Inferior parietal cortex (tissue), 1 donor: ENCODE data around the gene DPH5.
"Not testable (repeated sequence)": the region's sequence is repeated elsewhere in the genome, so short reads cannot be mapped to it uniquely, and the experiment has no call there.

Experiments
- DNase-seq: peaks from one replicate; pipeline ENCODE4 v3.0.0-alpha.2; 2016; ENCODE audit errors: extremely low spot score

The DPH5 gene

DNA sequence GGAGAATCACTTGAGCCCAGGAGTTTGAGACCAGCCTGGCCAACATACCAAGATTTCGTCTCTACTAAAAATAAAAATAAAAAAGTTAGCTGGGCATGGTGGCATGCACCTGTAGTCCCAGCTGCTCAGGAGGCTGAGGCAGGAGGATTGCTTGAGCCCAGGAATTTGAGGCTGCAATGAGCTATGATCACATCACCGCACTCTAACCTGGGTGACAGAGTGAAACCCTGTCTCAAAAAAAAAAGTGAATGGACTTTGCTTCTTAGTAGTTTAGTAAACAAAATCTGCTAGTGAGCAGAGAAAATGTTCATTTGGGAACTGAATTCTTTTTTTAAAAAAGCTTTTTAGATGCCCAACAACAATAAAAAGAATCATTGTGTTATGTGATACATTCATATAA lies 6.5 kb upstream of the DPH5 start:
- not testable (repeated sequence) for DNase-seq

GRCh38 chr1:101030881-101031280 lies 5.3 kb upstream of the DPH5 start:
- no peak for DNase-seq

DNA sequence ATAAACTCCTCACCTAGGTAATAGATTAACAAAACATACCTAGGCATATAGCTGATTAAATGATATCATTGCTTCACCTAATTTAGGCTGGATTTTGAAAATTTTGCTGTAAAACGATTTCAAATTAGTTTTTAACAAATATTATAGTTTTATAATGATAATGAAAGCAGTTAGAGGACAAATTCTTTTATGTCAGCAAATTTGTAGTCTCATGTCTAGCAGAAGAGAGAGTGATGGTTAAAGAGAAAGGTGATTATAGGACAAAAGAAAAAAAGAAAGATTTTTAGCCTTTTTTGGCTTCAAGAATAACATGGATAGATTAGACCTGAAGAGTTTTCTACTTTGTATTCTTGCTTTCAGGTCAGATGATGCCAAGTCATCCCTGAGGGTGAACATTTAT lies 3.6 kb upstream of the DPH5 start:
- DNase-seq = no peak

DNA sequence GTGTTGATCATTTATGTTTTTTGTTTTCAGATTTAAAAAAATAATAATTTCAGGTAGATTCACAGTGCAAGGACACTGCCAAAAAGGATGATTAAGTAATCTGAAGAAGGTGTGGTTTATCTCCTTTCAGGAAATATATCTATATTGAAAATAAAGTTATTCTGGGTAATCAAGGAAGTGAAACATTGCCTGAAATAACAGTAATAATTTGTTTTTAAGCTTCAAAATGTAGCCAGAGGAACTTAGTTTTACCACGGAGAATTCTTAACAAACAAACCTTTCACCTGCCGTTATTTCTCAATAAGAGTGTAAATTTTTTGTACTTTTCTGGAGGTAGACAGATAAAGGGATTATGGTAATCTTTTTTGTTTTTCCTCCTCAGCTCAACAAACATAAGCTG lies 2.9 kb upstream of the DPH5 start:
- no peak for DNase-seq

GRCh38 chr1:101027194-101027772 lies 1.7 kb upstream of the DPH5 start:
- DNase-seq = no peak

- no peak for DNase-seq
Measured at GRCh38 chr1:101026430-101026788, 825 bp upstream of the DPH5 start.

- DNase-seq = no peak
Measured at GRCh38 chr1:101025283-101025656, 314 bp downstream of the DPH5 start.

- DNase-seq = no peak
Measured at GRCh38 chr1:101022294-101022693, 3.3 kb downstream of the DPH5 start.

DNA sequence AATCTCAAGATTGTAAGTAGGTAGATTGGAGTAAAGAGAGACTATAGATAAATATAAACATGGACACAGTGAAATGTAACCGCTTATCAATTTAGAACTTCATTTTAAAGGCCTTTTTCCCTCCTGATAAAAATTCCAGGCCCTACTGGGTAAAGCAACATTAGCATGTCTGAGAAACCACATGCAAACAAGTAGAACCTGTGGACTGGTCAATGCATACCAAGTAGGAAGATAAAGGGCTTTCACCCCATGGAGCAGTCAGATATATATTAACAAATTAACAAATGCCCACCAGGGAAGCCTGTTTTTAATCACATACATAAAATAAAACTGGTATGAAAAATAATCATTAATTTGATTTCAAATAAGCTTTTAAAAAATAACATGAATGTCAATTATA lies 8.1 kb downstream of the DPH5 start:
- DNase-seq = no peak

GRCh38 chr1:101013776-101014175 lies 11.8 kb downstream of the DPH5 start:
- no peak for DNase-seq

DNA sequence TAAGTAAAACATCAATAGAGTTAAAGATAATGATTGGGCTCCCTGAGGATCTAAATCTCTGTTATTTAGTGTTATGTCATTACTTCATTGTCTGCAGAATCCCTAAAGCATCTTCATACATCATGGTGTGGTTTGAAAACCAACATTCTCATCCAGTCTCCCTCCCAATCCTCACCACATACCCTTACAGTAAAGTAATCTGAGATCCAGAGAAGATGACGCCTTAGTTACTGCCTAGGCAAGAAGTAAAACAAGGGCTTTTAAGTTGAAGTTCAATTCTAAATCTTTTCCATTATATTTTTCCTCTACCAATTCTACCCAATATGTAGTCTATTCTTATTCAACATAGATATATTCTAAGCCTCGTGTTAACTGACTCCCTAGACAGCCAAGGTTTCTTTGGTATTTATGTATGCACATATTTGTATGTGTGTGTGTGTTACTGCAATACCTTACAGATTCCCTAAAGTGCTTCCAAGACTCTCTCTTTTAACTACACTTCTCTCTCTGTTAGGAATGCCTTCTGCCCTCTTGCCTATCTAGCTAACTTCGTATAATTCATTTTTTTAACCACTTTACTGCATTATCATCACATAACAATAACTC lies 17.3 kb downstream of the DPH5 start:
- no peak for DNase-seq

DNA sequence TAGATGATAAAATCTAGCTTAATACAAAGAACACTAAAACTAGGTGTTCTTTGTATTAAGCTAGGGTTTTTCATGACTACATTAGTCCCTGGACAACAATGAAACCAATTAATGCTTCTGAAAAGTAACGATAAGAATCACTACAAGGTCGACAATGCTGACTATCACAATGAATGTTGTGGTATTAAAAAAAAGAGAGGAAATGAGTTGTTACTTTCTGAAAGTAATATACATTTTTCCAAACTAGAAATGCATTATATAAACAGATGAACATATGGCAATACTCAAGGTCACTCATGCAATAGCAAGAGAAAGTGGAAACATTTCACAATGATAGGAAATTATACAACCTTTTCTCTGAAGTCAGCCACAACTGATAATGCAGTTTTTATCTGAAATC lies 19.0 kb downstream of the DPH5 start:
- no peak for DNase-seq

DNA sequence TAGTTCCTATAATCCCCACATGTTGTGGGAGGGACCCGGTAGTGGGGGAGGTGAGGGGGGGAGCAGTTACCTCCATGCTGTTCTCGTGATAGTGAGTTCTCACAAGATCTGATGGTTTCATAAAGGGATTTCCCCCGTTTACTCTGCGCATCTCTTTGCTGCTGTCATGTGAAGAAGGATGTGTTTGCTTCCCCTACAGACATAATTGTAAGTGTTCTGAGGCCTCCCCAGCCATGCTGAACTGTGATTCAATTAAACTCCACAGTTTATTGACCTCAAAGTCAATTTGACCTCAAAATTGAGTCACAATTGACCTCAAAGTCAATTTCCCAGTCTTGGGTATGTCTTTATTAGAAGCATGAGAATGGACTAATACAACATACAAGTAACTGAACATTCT lies 19.7 kb downstream of the DPH5 start:
- no peak for DNase-seq

DNA sequence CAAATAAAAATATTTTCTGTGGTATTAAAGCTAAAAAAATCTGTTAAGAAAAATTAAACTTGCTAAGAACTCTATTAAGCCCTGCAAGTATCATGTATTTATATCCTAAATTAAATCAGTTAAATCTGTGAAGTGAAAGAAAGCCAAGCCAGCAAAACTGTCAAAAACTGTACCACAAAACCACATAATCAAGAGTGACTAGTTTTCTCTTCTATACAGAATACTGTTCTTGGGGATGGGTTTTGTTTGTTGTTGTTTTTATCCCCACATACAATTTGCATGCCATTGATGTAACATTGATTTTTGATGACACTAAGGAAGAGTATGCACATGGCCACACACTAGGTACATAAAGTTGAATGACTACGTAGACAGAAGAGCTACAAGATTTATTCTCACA lies 20.4 kb downstream of the DPH5 start:
- DNase-seq = no peak

GRCh38 chr1:101004670-101005069 lies 20.9 kb downstream of the DPH5 start:
- DNase-seq = no peak

- no peak for DNase-seq
Measured at GRCh38 chr1:101004061-101004460, 21.5 kb downstream of the DPH5 start.

- no peak for DNase-seq
Measured at GRCh38 chr1:101003012-101003650, 22.5 kb downstream of the DPH5 start.

GRCh38 chr1:101002551-101002950 lies 23.0 kb downstream of the DPH5 start:
- no peak for DNase-seq

DNA sequence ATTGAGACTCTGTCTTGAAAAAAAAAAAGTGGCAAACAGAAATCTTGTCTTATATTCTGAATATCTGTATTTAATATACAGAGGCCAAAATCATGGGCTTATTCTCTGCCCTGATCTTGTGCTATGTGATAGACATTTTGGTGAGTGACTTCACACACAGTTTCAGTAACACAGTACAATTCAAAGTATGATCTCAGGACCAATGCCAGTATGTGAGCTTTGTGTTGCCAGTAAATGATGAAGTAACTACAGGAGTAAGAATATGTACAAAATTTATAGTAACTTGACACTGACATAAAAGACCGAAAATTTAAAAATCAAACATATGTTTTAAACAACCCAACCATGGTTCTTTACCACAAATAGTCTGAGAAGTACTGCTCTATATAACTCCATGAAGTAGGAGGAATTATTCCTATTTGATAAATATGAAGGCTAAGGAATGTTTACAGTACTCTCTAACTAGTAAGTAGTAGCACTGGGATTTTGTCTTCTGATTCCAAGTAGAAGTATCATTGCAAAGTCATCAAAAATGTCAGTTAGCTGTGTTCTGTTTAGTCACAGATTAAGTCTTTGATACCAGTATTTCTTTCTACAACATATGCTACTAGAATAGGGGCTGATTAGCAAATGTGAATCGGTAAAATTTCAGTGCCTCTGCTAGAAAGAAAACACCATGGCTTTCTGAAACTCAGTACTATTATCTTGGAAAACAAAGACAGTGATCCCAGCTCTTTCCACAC lies 25.3 kb downstream of the DPH5 start:
- DNase-seq = no peak

DNA sequence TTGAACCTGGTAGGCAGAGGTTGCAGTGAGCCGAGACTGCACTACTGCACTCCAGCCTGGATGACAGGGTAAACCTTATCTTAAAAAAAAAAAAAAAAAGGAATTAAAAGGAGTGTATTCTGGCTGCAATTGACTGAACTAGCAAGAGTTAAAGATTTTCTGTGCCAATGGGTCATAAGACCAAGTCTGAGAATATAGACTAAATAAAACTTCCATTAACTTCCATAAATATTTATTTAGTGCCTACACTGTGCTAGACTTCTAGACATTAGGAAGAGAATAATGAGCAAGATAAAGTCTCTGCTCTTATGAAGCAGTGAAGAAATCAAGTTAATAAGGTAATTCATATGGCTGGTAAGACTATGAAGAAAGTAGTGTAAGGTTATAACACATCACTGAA lies 27.2 kb downstream of the DPH5 start:
- no peak for DNase-seq

DNA sequence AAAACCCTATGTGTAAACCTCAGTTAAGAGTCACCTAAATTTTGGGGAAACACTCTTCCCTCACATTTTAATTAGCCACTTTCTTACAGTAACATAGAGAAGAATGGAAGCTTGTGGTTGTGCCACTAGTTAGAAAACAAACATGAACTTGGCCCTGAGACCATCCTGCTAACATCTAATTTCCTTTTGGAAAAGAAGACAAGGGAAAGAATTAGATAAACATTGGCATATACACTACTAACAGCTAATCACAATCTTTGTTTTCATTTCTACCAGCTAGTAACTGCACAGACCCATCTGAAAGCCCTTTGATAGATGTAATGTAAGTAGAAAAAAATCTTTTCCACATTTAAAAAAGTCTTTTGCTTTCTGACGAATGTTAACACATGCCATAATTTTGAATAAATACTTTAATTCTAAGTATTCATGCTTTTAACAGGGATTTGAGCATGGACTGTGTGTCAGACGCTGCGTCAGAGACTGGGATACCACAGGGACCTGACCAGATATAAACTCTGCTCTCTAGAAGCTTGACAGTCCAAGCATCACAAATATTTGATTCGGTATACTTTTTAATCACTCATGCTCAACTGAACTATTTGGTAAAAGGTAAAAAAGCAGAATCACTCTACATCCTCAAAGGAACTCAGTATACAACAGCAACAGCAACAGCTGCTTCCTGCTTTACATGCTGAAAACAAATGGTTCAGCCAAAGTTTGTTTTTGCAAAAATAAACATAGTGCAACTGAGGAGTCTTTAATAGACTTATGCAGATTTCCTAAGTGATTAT lies 30.2 kb downstream of the DPH5 start:
- no peak for DNase-seq
